A549 (cell line): ENCODE results near the gene GRAP2. TPM values are rescaled to one million over a fixed set of nuclear protein-coding genes. Genes with fewer than 3 reads are reported as not detected.

ENCODE experiments used
- ATAC-seq, 2 experiments: fragments of 200-7000 bp in 1 of 2; fragments of >200 bp in 1 of 2; cut with Nextera tagmentation in 1 of 2; cut with Tn5 transposase in 1 of 2; 3 replicates each; pipeline versions ENCODE4 v1.8.0 to v1.9.1; 2018 to 2020; ENCODE audit warnings: mild to moderate bottlenecking in 1 of 2, moderate library complexity in 1 of 2
- CTCF ChIA-PET: fragments of 300-600 bp; sonication (Branson Sonifier 250); formaldehyde crosslinking; extraction: SDS; loops from one replicate; lab custom pipeline; 2021; ENCODE audit warnings: antibody characterized with exemption, inconsistent platforms; lab: Yijun Ruan, JAX
- POLR2A ChIA-PET: fragments of 350-600 bp; formaldehyde crosslinking; extraction: SDS; loops from one replicate; lab custom pipeline; 2021; ENCODE audit warnings: antibody characterized with exemption, inconsistent platforms; lab: Yijun Ruan, JAX
- DNase-seq, 2 experiments: peaks; one replicate each; pipeline versions ENCODE4 v3.0.0 to v3.0.0-alpha.2; 2011 to 2016; ENCODE audit warnings: low read depth in 1 of 2, low spot score in 1 of 2
- FAIRE-seq: peaks from 2 replicates; lab custom pipeline; 2011; peaks lifted over from hg19 to GRCh38; lab: Jason Lieb, UNC
- H3K27ac ChIP-seq, 2 experiments: fragments of >200 bp; sonication (Bioruptor Twin); formaldehyde crosslinking; 3 replicates each; pipeline ENCODE4 v1.5.1; 2016 to 2017
- H3K4me1 ChIP-seq: fragments of >200 bp; sonication (Bioruptor Twin); formaldehyde crosslinking; 3 replicates; pipeline ENCODE4 v1.6.1; 2016
- H3K4me2 ChIP-seq: fragments of >200 bp; sonication (Bioruptor Twin); formaldehyde crosslinking; 3 replicates; pipeline ENCODE4 v1.6.1; 2016
- H3K4me3 ChIP-seq: fragments of >200 bp; sonication (Bioruptor Twin); formaldehyde crosslinking; 3 replicates; pipeline ENCODE4 v1.5.1; 2016
- H3K9me3 ChIP-seq: fragments of >200 bp; sonication (Bioruptor Twin); formaldehyde crosslinking; 3 replicates; pipeline ENCODE4 v1.6.1; 2016
- CHD4 ChIP-seq: fragments of 200-600 bp; sonication (generic); IDR thresholded peaks from 2 replicates; pipeline ENCODE4 v1.6.1; 2016; ENCODE audit warnings: antibody characterized with exemption, mild to moderate bottlenecking, borderline replicate concordance
- EP300 ChIP-seq, 2 experiments: fragments of >200 bp; sonication (Bioruptor Twin); formaldehyde crosslinking; IDR thresholded peaks; 2 replicates in 1 of 2; 3 replicates in 1 of 2; pipeline ENCODE4 v1.6.1; 2016 to 2017
- FOSL2 ChIP-seq, 2 experiments: fragments of 450-650 bp in 1 of 2; fragments of >200 bp in 1 of 2; sonication (Bioruptor Twin) in 1 of 2; formaldehyde crosslinking; IDR thresholded peaks; 2 replicates each; pipeline versions ENCODE4 v1.5.0 to v1.6.1; 2016 to 2020; ENCODE audit warnings: mild to moderate bottlenecking in 1 of 2, moderate library complexity in 1 of 2
- FOXS1 ChIP-seq: fragments of 250-450 bp; sonication (Bioruptor Pico); IDR thresholded peaks from 2 replicates; pipeline ENCODE4 v1.5.0; 2020; ENCODE audit warnings: mild to moderate bottlenecking, moderate library complexity
- GATA3 ChIP-seq: IDR thresholded peaks from 2 replicates; pipeline ENCODE4 v1.6.1; 2012; ENCODE audit warnings: borderline replicate concordance
- HEYL ChIP-seq: fragments of 250-450 bp; sonication (Bioruptor Pico); IDR thresholded peaks from 2 replicates; pipeline ENCODE4 v1.8.0; 2021; ENCODE audit warnings: mild to moderate bottlenecking, moderate library complexity
- HOXA7 ChIP-seq: fragments of 250-450 bp; sonication (Bioruptor Pico); IDR thresholded peaks from 2 replicates; pipeline ENCODE4 v1.5.0; 2020; ENCODE audit warnings: mild to moderate bottlenecking, moderate library complexity
- HOXB13 ChIP-seq: fragments of 250-450 bp; sonication (Bioruptor Pico); IDR thresholded peaks from 2 replicates; pipeline ENCODE4 v1.5.0; 2020; ENCODE audit warnings: low read depth, mild to moderate bottlenecking, moderate library complexity
- HOXB5 ChIP-seq: fragments of 250-450 bp; sonication (Bioruptor Pico); IDR thresholded peaks from 2 replicates; pipeline ENCODE4 v1.5.0; 2020; ENCODE audit warnings: mild to moderate bottlenecking, moderate library complexity
- JUN ChIP-seq, 2 experiments: fragments of >200 bp; sonication (Bioruptor Twin); formaldehyde crosslinking; IDR thresholded peaks; 2 replicates in 1 of 2; 3 replicates in 1 of 2; pipeline ENCODE4 v1.6.1; 2016 to 2017
- JUNB ChIP-seq: fragments of >200 bp; sonication (Bioruptor Twin); formaldehyde crosslinking; IDR thresholded peaks from 2 replicates; pipeline ENCODE4 v1.6.1; 2016
- MAZ ChIP-seq: fragments of 150-350 bp; IDR thresholded peaks from 2 replicates; pipeline ENCODE4 v1.6.1; 2014; ENCODE audit warnings: antibody characterized with exemption, low read depth, low read length, borderline replicate concordance
- MYC ChIP-seq: IDR thresholded peaks from 2 replicates; pipeline ENCODE4 v1.6.1; 2012; ENCODE audit warnings: mild to moderate bottlenecking, inconsistent platforms, low read length, improper control_type of control experiment, borderline replicate concordance
- NPAS2 ChIP-seq: fragments of 250-450 bp; sonication (Bioruptor Pico); IDR thresholded peaks from 2 replicates; pipeline ENCODE4 v1.8.0; 2022; ENCODE audit warnings: mild to moderate bottlenecking, moderate library complexity, borderline replicate concordance
- NR3C1 ChIP-seq: fragments of >200 bp; sonication (Bioruptor Twin); formaldehyde crosslinking; IDR thresholded peaks from 3 replicates; pipeline ENCODE4 v1.6.1; 2017
- PHF8 ChIP-seq: fragments of 200-600 bp; sonication (generic); IDR thresholded peaks from 2 replicates; pipeline ENCODE4 v1.6.1; 2016; ENCODE audit warnings: low read depth, mild to moderate bottlenecking, antibody characterized with exemption, moderate library complexity, borderline replicate concordance
- POLR2A ChIP-seq: IDR thresholded peaks from 2 replicates; pipeline ENCODE4 v1.6.1; 2012; ENCODE audit warnings: mild to moderate bottlenecking, low read length
- POLR2AphosphoS2 ChIP-seq: conservative IDR thresholded peaks from 2 replicates; pipeline ENCODE4 v1.6.1; 2012; ENCODE audit warnings: low read length, improper control_type of control experiment, inconsistent platforms
- RAD21 ChIP-seq, 2 experiments: fragments of >200 bp in 1 of 2; sonication (Bioruptor Twin) in 1 of 2; formaldehyde crosslinking in 1 of 2; IDR thresholded peaks in 1 of 2; conservative IDR thresholded peaks in 1 of 2; 2 replicates in 1 of 2; 3 replicates in 1 of 2; pipeline ENCODE4 v1.6.1; 2012 to 2018; ENCODE audit warnings: inconsistent platforms in 1 of 2
- RCOR1 ChIP-seq: fragments of 150-350 bp; IDR thresholded peaks from 2 replicates; pipeline ENCODE4 v1.6.1; 2014; ENCODE audit warnings: antibody characterized with exemption, low read length, low read depth
- SREBF2 ChIP-seq: fragments of 450-650 bp; IDR thresholded peaks from 2 replicates; pipeline ENCODE4 v1.6.1; 2014; ENCODE audit warnings: mild to moderate bottlenecking, moderate library complexity
- ZFP36 ChIP-seq: fragments of 450-650 bp; IDR thresholded peaks from 2 replicates; pipeline ENCODE4 v1.6.1; 2014; ENCODE audit warnings: borderline replicate concordance; ENCODE audit not compliant: partially characterized antibody
- ZNF302 ChIP-seq: fragments of 250-450 bp; sonication (Bioruptor Pico); IDR thresholded peaks from 2 replicates; pipeline ENCODE4 v1.9.0; 2021; ENCODE audit warnings: inconsistent platforms, mild to moderate bottlenecking, moderate library complexity
- WGBS: methylation state at CpG from one replicate; pipeline ENCODE4 v1.1.6; 2017; ENCODE audit errors: missing lambda C conversion rate; 5-methylcytosine and 5-hydroxymethylcytosine counted together
- polyA plus RNA-seq, 4 experiments: library from polyadenylated mRNA; depleted of rRNA in 3 of 4; stranded (reverse); fragments of >200 nt; fragmentation: RNase III in 1 of 4; extraction: RNeasy Plus Mini Kit Qiagen cat#74134 plus additional on column Dnase treatment in 1 of 4; gene quantifications; 2 replicates in 3 of 4; 3 replicates in 1 of 4; pipeline ENCODE4 v1.2.3, GENCODE V29; 2011 to 2017
- TF ChIP-seq, protein P1 (sequence below): IDR thresholded peaks from 2 replicates; pipeline ENCODE4 v1.6.1; 2012
- TF ChIP-seq, protein P2 (sequence below): fragments of 250-450 bp; sonication (Bioruptor Pico); IDR thresholded peaks from 2 replicates; pipeline ENCODE4 v1.5.0; 2020; ENCODE audit warnings: low read depth, mild to moderate bottlenecking, moderate library complexity
- TF ChIP-seq, protein P3 (sequence below): fragments of 450-650 bp; IDR thresholded peaks from 2 replicates; pipeline ENCODE4 v1.6.1; 2014; ENCODE audit warnings: antibody characterized with exemption
- TF ChIP-seq, protein P4 (sequence below): fragments of 250-450 bp; sonication (Bioruptor Pico); IDR thresholded peaks from 2 replicates; pipeline ENCODE4 v1.5.0; 2021; ENCODE audit warnings: mild to moderate bottlenecking, moderate library complexity, borderline replicate concordance
- TF ChIP-seq, protein P5 (sequence below): fragments of 200-600 bp; sonication (generic); IDR thresholded peaks from 2 replicates; pipeline ENCODE4 v1.6.1; 2016; ENCODE audit warnings: antibody characterized with exemption, mild to moderate bottlenecking, moderate library complexity
- TF ChIP-seq, protein P6 (sequence below): IDR thresholded peaks from 2 replicates; pipeline ENCODE4 v1.6.1; 2012; ENCODE audit warnings: low read depth, borderline replicate concordance

GRAP2 gene
- polyA plus RNA-seq, 2 of the 4 experiments (the other 2 are of a cell fraction), result not detected

DNA sequence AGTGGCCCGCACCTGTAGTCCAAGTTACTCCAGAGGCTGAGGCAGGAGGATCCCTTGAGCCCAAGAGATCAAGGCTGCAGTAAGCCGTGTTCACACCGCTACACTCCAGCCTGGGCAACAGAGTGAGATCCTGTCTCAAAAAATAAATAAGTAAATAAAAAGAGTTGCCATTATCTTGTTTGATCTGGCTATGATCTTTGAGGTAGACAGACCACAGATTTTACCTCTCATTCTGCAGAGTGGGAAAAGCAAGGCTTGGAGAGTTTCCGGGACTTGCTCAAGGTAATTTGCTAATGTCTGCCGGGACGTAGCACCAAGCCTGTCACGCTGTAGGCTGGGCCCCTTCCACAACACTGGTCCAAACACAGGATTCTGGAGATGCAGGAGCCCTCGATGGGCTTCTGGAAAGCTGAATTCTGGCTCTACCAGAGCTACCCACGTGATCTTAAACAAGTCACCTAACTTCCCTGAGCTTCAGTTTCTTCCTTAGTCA, 6.8 kb downstream of the GRAP2 start:
- Histone ChIP-seq H3K4me2 (no peak overlapping the region), H3K4me3 (no peak overlapping the region), H3K9me3 (no peaks in the 10 kb centered on the region), H3K27ac (no peak overlapping the region), H3K4me1 (no peaks in the 10 kb centered on the region)
- CTCF ChIA-PET, result interaction anchor here (1.1 kb wide), 1 partner anchor 36 kb away, joined by 4 read pairs; no protein-coding TSS in a partner anchor
- ATAC-seq (no peak), FAIRE-seq (no peak), DNase-seq (no peak)
- no peak for TF ChIP-seq HOXB13
- no peak for TF ChIP-seq HEYL (CRISPR knock-in tag)
- TF ChIP-seq, protein P1, sequence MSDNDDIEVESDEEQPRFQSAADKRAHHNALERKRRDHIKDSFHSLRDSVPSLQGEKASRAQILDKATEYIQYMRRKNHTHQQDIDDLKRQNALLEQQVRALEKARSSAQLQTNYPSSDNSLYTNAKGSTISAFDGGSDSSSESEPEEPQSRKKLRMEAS, result no peak
- no peak for TF ChIP-seq PHF8
- TF ChIP-seq, protein P2, sequence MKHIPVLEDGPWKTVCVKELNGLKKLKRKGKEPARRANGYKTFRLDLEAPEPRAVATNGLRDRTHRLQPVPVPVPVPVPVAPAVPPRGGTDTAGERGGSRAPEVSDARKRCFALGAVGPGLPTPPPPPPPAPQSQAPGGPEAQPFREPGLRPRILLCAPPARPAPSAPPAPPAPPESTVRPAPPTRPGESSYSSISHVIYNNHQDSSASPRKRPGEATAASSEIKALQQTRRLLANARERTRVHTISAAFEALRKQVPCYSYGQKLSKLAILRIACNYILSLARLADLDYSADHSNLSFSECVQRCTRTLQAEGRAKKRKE (CRISPR knock-in tag), result no peak
- TF ChIP-seq, protein P3, sequence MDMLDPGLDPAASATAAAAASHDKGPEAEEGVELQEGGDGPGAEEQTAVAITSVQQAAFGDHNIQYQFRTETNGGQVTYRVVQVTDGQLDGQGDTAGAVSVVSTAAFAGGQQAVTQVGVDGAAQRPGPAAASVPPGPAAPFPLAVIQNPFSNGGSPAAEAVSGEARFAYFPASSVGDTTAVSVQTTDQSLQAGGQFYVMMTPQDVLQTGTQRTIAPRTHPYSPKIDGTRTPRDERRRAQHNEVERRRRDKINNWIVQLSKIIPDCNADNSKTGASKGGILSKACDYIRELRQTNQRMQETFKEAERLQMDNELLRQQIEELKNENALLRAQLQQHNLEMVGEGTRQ, result no peak
- TF ChIP-seq ZNF302 (CRISPR knock-in tag), result no peak
- no peak for TF ChIP-seq RCOR1
- no peak for TF ChIP-seq FOXS1
- no peak for TF ChIP-seq EP300 (IDR thresholded peaks at IDR 0.05)
- TF ChIP-seq MAZ, result no peak
- no peak for TF ChIP-seq NPAS2
- no peak for TF ChIP-seq FOSL2 (IDR thresholded peaks at IDR 0.05)
- TF ChIP-seq FOSL2 (CRISPR knock-in tag; IDR thresholded peaks at IDR 0.05), result no peak
- TF ChIP-seq SREBF2, result no peak
- no peak for TF ChIP-seq JUNB
- TF ChIP-seq NR3C1, result no peak
- no peak for TF ChIP-seq HOXB5 (CRISPR knock-in tag)
- no peak for TF ChIP-seq ZFP36
- TF ChIP-seq, protein P4, sequence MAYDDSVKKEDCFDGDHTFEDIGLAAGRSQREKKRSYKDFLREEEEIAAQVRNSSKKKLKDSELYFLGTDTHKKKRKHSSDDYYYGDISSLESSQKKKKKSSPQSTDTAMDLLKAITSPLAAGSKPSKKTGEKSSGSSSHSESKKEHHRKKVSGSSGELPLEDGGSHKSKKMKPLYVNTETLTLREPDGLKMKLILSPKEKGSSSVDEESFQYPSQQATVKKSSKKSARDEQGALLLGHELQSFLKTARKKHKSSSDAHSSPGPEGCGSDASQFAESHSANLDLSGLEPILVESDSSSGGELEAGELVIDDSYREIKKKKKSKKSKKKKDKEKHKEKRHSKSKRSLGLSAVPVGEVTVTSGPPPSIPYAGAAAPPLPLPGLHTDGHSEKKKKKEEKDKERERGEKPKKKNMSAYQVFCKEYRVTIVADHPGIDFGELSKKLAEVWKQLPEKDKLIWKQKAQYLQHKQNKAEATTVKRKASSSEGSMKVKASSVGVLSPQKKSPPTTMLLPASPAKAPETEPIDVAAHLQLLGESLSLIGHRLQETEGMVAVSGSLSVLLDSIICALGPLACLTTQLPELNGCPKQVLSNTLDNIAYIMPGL, result no peak
- TF ChIP-seq MYC, result no peak
- POLR2A ChIA-PET, result no interaction called here
- 46% methylated on average over 9 of the region's 9 CpGs for WGBS

DNA sequence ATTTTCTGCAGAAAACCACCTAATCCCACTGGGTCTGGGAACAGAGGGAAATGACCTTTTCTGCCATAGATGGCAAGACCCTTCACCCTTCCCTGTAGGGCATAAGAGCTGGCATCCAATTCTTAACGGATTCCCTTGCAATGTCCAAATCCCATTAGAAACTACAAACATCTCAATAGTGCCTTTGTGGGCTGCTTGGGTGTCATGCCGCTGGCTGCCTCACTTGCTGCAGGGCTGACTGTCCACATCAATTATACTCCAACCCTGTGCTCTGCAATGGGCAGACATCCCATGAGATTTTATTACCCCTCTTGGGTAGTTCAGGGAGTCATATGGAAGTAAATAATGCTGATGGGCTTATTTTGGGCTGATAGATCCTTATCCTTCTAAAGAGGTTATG, 7.3 kb downstream of the GRAP2 start:
- WGBS, result 24% methylated on average over 2 of the region's 2 CpGs
- ChIA-PET POLR2A (no interaction called here), CTCF (interaction anchor here (1.1 kb wide), 1 partner anchor 35 kb away, joined by 4 read pairs; no protein-coding TSS in a partner anchor)
- Histone ChIP-seq H3K27ac (no peak overlapping the region), H3K4me1 (no peaks in the 10 kb centered on the region), H3K4me2 (no peak overlapping the region)
- ATAC-seq (no peak), DNase-seq (no peak)
- TF ChIP-seq POLR2A (no peak), GATA3 (no peak), POLR2AphosphoS2 (no peak), HOXB5 (CRISPR knock-in tag) (no peak), ZNF302 (CRISPR knock-in tag) (no peak), CHD4 (no peak), HOXA7 (CRISPR knock-in tag) (no peak), JUN (IDR thresholded peaks at IDR 0.05) (no peak), HEYL (CRISPR knock-in tag) (no peak), RAD21 (conservative IDR thresholded peaks at IDR 0.05 in 1 of 2, IDR thresholded peaks at IDR 0.05 in 1 of 2) (no peak)
- TF ChIP-seq, protein P5, sequence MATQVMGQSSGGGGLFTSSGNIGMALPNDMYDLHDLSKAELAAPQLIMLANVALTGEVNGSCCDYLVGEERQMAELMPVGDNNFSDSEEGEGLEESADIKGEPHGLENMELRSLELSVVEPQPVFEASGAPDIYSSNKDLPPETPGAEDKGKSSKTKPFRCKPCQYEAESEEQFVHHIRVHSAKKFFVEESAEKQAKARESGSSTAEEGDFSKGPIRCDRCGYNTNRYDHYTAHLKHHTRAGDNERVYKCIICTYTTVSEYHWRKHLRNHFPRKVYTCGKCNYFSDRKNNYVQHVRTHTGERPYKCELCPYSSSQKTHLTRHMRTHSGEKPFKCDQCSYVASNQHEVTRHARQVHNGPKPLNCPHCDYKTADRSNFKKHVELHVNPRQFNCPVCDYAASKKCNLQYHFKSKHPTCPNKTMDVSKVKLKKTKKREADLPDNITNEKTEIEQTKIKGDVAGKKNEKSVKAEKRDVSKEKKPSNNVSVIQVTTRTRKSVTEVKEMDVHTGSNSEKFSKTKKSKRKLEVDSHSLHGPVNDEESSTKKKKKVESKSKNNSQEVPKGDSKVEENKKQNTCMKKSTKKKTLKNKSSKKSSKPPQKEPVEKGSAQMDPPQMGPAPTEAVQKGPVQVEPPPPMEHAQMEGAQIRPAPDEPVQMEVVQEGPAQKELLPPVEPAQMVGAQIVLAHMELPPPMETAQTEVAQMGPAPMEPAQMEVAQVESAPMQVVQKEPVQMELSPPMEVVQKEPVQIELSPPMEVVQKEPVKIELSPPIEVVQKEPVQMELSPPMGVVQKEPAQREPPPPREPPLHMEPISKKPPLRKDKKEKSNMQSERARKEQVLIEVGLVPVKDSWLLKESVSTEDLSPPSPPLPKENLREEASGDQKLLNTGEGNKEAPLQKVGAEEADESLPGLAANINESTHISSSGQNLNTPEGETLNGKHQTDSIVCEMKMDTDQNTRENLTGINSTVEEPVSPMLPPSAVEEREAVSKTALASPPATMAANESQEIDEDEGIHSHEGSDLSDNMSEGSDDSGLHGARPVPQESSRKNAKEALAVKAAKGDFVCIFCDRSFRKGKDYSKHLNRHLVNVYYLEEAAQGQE, result no peak
- TF ChIP-seq, protein P4, result no peak
- TF ChIP-seq, protein P6, sequence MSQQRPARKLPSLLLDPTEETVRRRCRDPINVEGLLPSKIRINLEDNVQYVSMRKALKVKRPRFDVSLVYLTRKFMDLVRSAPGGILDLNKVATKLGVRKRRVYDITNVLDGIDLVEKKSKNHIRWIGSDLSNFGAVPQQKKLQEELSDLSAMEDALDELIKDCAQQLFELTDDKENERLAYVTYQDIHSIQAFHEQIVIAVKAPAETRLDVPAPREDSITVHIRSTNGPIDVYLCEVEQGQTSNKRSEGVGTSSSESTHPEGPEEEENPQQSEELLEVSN, result no peak
- TF ChIP-seq, all 56 proteins: peak for 0
- no peak for FAIRE-seq
- H3K9me3 ChIP-seq, result no peaks in the 10 kb centered on the region
- no peak overlapping the region for H3K4me3 ChIP-seq
